ENCODE measurements around the gene TDRD10. TPM values are rescaled to one million over a fixed set of nuclear protein-coding genes. Genes with fewer than 3 reads are reported as not detected.

TDRD10 gene
- total RNA-seq, 1 donor from 2014 or later, result not detected

DNA sequence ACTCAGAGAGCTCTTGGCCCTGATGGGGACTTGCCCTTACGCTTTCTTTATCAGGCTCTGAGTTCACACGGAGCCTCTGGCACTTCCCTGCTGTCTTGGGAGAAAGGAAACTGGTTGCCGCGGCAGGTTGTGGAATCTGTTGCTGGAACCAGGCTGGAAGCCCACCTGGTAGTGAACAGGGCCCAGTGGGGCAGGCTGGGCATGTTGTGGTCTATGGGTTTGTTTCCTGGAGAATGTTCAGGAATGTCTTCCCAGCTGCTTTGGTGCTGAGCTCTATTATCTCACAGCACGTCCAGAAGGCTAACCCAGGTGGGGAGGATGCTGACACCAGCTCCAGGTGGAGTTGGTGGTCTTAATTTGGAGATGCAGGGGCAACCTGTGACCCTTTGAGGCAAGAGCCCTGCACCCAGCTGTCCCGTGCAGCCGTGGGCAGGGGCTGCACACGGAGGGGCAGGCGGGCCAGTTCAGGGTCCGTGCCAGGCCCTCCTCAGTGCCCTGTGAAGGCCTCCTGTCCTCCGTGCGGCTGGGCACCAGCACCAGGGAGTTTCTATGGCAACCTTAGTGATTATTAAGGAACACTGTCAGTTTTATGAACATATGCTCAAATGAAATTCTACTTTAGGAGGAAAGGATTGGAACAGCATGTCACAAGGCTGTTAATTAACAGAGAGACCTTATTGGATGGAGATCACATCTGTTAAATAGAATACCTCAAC, 33.3 kb upstream of the TDRD10 start:
- H3K4me3 ChIP-seq (ENCODE audit: low read depth, low read length), result no peak overlapping the region
- TF ChIP-seq, protein P1, sequence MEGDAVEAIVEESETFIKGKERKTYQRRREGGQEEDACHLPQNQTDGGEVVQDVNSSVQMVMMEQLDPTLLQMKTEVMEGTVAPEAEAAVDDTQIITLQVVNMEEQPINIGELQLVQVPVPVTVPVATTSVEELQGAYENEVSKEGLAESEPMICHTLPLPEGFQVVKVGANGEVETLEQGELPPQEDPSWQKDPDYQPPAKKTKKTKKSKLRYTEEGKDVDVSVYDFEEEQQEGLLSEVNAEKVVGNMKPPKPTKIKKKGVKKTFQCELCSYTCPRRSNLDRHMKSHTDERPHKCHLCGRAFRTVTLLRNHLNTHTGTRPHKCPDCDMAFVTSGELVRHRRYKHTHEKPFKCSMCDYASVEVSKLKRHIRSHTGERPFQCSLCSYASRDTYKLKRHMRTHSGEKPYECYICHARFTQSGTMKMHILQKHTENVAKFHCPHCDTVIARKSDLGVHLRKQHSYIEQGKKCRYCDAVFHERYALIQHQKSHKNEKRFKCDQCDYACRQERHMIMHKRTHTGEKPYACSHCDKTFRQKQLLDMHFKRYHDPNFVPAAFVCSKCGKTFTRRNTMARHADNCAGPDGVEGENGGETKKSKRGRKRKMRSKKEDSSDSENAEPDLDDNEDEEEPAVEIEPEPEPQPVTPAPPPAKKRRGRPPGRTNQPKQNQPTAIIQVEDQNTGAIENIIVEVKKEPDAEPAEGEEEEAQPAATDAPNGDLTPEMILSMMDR (conservative IDR thresholded peaks at IDR 0.05; ENCODE audit: low read depth, low read length), result no peak
- no peak for DNase-seq (ENCODE audit: low read depth)

DNA sequence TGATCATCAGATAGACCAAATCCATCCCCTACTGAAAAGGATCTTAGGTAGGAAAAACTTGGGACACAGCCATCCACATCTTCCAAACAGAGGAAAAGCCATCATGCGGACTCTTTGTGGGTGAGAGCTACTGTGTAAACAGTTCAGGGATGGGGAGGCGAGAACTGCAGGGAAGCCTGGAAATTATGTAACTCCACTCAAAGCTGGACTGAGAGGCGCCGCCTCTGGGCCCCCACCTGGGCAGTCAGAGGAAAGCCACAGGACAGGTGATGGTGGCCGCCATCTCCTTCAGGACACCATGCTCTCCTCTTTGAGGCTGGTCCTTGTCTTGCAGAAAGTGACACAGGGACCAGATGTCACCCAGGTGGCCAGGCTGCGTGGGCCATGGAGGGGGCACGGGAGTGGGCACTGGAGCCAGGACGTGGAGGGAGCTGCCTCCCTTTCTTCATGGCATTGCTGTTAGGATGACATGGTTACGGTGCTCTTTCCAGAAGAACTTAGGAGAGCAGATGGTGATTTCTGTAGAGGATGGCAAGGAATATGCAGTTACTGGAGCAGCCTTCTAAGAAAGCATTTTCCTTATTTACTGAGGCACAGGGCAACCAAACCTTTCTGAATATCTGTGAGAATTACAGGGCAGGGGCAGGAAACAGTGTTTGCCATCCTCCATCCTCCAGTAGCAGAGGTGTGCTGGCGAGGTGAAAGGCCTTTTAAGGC, 32.0 kb upstream of the TDRD10 start:
- no peak for DNase-seq (ENCODE audit: low read depth)
- TF ChIP-seq, protein P1 (conservative IDR thresholded peaks at IDR 0.05; ENCODE audit: low read depth, low read length), result no peak
- no peak overlapping the region for H3K4me3 ChIP-seq (ENCODE audit: low read depth, low read length)

DNA sequence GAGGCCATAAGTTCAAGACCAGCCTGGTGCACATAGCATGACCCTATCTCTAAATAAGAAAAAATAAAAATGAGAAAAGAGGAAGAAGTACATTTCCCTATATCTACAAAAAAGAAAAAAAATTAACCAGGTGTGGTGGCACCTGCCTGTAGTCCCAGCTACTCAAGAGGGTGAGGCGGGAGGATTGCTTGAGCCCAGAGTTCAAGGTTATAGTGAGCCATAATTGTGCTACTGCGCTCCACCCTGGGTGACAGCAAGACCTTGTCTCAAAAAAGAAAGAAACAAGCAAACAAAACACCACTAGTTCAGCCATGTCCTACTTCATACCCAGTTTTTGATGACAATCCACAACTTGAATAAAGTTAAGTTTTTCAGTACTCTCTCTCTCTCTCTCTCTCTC, 30.7 kb upstream of the TDRD10 start:
- no peak for DNase-seq (ENCODE audit: low read depth)
- TF ChIP-seq, protein P1 (conservative IDR thresholded peaks at IDR 0.05; ENCODE audit: low read depth, low read length), result no peak

DNA sequence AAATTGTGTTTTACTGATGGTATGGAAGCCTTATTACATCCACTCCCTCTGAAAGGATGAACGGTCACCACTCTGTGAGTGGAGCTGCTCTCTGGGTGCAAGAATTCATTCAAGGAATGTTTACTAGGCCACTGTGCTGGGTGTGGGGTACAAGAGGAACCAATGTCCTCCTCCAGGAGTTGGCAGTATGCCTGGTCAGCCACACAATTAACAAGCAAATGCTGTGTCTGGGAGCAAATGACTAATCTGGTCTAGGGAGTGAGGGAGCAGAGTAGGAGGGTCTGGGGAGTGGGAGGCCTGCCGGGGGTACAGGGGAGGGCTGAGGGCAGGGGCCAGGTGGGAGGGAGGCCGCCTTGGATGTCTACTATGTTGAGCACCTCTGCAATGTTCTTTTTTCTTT, 27.2 kb upstream of the TDRD10 start:
- peak; percentile 77 for DNase-seq (ENCODE audit: low read depth)
- TF ChIP-seq, protein P1 (conservative IDR thresholded peaks at IDR 0.05; ENCODE audit: low read depth, low read length), result no peak
- H3K4me3 ChIP-seq (ENCODE audit: low read depth, low read length), result no peak overlapping the region

More for the DNA sequence above, 30.7 kb upstream of the TDRD10 start:
- H3K4me3 ChIP-seq (ENCODE audit: low read depth, low read length), result no peak overlapping the region

DNA sequence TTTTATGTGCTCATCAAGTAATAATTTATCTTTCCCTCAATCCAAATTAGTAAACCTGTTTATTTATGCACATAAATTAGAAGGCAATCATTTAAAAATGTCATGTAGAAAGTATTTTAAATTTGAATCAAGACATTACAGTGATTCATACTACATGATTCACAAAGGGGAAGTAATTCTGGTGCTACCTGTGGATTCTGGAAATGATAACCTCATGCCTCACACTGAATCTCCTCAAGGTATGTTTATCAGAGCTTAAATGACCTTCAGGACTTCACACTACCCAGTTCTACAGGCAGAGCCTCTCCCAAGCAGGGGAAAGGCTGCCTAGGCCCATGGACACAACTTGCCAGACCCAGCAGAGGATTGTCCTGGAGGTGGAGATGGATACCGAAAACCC, 25.2 kb upstream of the TDRD10 start:
- H3K4me3 ChIP-seq (ENCODE audit: low read depth, low read length), result no peak overlapping the region
- no peak for DNase-seq (ENCODE audit: low read depth)
- TF ChIP-seq, protein P1 (conservative IDR thresholded peaks at IDR 0.05; ENCODE audit: low read depth, low read length), result no peak

DNA sequence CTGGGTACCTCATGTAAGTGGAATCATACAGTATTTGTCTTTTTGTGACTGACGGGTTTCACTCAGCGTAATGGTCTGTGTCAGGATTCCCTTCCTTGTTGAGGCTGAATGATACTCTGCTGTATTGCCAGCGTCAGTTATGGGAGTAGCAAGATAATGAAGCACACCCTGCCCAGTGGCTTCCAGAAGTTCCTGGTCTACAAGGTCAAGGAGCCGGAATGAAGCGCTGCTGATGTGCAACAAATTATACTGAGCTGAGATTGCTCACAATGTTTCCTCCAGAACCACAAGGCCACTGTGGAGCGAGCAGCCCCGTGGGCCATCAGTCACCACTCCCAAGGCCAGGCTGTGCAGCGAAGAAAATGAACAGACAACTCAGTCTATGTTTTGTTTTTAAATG, 24.0 kb upstream of the TDRD10 start:
- no peak for DNase-seq (ENCODE audit: low read depth)
- TF ChIP-seq, protein P1 (conservative IDR thresholded peaks at IDR 0.05; ENCODE audit: low read depth, low read length), result no peak
- H3K4me3 ChIP-seq (ENCODE audit: low read depth, low read length), result no peak overlapping the region

Data from epithelial cell of proximal tubule (primary cell).